ENCODE results near the gene CDH4.

Gene CDH4

GRCh38 chr20:61760731-61761130 lies 508.7 kb downstream of the CDH4 start:
- no peak for FAIRE-seq

GRCh38 chr20:61761453-61762166 lies 509.5 kb downstream of the CDH4 start:
- no peak for FAIRE-seq

GRCh38 chr20:61762167-61762710 lies 510.2 kb downstream of the CDH4 start:
- no peak for FAIRE-seq

GRCh38 chr20:61762886-61763739 lies 511.1 kb downstream of the CDH4 start:
- FAIRE-seq, result no peak

- no peak for FAIRE-seq
Observed at GRCh38 chr20:61763740-61764400, 511.8 kb downstream of the CDH4 start.

GRCh38 chr20:61764471-61765025 lies 512.5 kb downstream of the CDH4 start:
- FAIRE-seq, result no peak

GRCh38 chr20:61765081-61765870 lies 513.2 kb downstream of the CDH4 start:
- FAIRE-seq, result no peak

- FAIRE-seq, result no peak
Observed at GRCh38 chr20:61765871-61766654, 514.0 kb downstream of the CDH4 start.

GRCh38 chr20:61766921-61767610 lies 515.0 kb downstream of the CDH4 start:
- no peak for FAIRE-seq

GRCh38 chr20:61767761-61768494 lies 515.9 kb downstream of the CDH4 start:
- no peak for FAIRE-seq

GRCh38 chr20:61768571-61769285 lies 516.7 kb downstream of the CDH4 start:
- no peak for FAIRE-seq

GRCh38 chr20:61769286-61769832 lies 517.3 kb downstream of the CDH4 start:
- FAIRE-seq, result no peak

- no peak for FAIRE-seq
Observed at GRCh38 chr20:61770113-61770585, 518.1 kb downstream of the CDH4 start.

GRCh38 chr20:61771805-61772350 lies 519.8 kb downstream of the CDH4 start:
- no peak for FAIRE-seq

- FAIRE-seq, result no peak
Observed at GRCh38 chr20:61772828-61773631, 521.0 kb downstream of the CDH4 start.

GRCh38 chr20:61773926-61774587 lies 522.0 kb downstream of the CDH4 start:
- no peak for FAIRE-seq

GRCh38 chr20:61775423-61775822 lies 523.4 kb downstream of the CDH4 start:
- FAIRE-seq, result no peak
